BE2C (cell line): Measurements from ENCODE around the gene NRL.

ENCODE experiments used
- DNase-seq: peaks from one replicate; pipeline ENCODE4 v3.0.0-alpha.2; 2020
- H3K27me3 ChIP-seq: fragments of 250-450 bp; sonication (Bioruptor Pico); 2 replicates; pipeline ENCODE4 v1.5.1; 2020; ENCODE audit warnings: mild to moderate bottlenecking
- H3K36me3 ChIP-seq: fragments of 250-450 bp; sonication (Bioruptor Pico); 2 replicates; pipeline ENCODE4 v1.5.1; 2020; ENCODE audit warnings: mild to moderate bottlenecking
- H3K4me1 ChIP-seq: fragments of 250-450 bp; sonication (Bioruptor Pico); 2 replicates; pipeline ENCODE4 v1.5.1; 2020
- H3K4me3 ChIP-seq: 2 replicates; pipeline ENCODE4 v1.5.1; 2011; ENCODE audit warnings: low read depth, low read length
- H3K9me3 ChIP-seq: fragments of 250-450 bp; sonication (Bioruptor Pico); 2 replicates; pipeline ENCODE4 v1.5.1; 2020
- CTCF ChIP-seq: IDR thresholded peaks from 2 replicates; pipeline ENCODE4 v1.5.1; 2012; ENCODE audit warnings: mild to moderate bottlenecking, low read depth, low read length

The NRL gene

DNA sequence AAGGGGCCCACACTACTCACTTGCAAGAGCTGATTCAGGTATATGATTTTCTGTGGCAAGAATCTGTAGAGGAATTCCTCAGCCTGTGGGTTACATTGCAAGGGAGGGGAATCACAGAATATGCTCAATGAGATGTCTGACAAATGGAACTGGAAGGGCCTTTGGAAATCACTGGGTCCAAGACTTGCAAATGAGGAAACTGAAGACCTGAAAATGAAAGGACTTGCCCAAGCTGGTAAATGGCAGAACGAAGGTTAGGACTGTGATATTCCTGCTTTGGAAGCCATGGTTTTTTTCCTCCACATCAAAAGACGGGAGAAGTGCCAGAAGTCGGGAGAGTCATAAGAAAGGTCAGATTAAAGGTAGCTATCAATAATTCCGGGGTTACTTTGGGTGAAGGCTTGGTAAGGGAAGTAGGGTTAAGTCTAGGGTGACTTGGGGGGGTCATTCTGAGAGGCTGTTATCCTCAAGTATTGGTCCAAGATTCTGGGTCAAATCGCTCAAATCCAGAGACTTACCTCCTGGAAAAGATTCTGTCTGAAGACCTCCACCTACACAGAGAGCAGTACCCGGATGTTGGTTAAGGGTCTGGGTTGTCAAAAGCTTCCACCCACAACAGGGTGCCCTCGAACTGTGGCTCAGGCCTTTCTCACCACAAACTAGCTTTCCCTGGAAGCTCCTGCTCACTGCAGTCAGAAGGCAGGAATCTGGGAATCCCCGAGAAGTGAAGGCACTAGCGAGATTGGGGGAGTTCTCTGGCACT, 31.1 kb upstream of the NRL start:
- DNase-seq = no peak
- Histone ChIP-seq H3K27me3 (no peaks in the 10 kb centered on the region), H3K4me3 (peak overlapping the region; percentile 90), H3K36me3 (peaks cover 17% of the 10 kb centered on the region), H3K9me3 (no peaks in the 10 kb centered on the region), H3K4me1 (no peaks in the 10 kb centered on the region)
- TF ChIP-seq CTCF = no peak

DNA sequence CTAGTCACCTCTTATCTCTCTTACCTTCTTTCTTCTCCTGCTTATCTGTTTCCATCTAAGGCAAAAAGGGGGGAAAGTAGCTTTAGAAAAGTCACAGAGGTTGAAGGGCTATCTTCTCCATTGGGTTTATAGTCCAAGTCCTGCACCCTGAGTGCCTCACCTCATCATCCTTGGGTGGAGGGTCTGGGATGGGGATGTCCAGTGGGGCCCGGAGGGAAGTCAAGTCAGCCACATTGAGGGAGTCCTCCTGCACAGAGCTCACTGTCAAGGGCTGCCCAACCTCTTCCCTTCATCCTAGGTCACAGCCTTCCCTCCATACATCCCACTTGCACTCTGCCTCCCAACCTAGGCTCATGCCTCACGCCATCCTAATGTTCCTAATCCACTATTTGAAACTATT, 30.5 kb upstream of the NRL start:
- Histone ChIP-seq H3K4me3 (no peak overlapping the region), H3K9me3 (no peaks in the 10 kb centered on the region), H3K27me3 (no peaks in the 10 kb centered on the region), H3K4me1 (no peaks in the 10 kb centered on the region), H3K36me3 (peaks cover 10% of the 10 kb centered on the region)
- no peak for DNase-seq
- TF ChIP-seq CTCF = no peak

DNA sequence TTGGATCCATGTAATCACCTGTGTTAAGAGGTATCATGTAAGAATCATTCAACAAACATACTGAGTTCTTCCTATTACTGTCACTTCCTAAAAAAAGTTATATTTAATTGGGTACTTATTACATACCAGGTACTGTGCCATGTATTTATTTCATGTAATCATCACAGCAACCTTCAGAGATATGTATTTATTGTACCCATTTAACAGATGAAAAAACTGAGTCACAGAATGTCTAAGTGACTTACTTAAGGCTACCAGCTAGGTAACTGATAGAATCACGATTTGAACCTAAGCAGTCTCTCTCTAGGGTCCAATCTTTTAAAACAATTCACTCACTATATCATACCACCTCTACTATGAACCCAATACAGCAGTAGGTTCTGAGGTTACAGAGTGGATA, 29.7 kb upstream of the NRL start:
- Histone ChIP-seq H3K9me3 (no peaks in the 10 kb centered on the region), H3K36me3 (peaks cover 4% of the 10 kb centered on the region), H3K4me1 (no peaks in the 10 kb centered on the region), H3K4me3 (no peak overlapping the region), H3K27me3 (no peaks in the 10 kb centered on the region)
- no peak for DNase-seq
- no peak for TF ChIP-seq CTCF

DNA sequence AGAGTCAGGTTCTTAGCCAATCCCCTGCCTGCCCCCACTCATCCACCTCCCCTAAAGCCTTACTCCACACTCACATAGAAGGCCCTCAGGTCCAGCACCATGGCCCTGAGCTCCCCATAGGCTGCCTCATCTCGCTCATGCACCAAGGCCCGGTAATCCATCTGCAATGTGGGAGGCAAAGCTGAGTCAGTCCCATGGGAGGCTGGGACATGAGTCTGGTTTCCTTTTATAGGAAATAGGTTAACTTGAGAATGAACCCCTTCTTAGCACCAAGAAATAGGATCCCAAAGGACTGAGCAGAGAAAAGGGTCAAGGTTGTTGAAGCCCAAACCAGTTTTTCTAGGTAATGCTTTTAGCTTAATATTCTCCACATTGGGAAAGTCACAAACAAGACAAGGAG, 28.8 kb upstream of the NRL start:
- H3K9me3 ChIP-seq = no peaks in the 10 kb centered on the region
- TF ChIP-seq CTCF = no peak
- H3K36me3 ChIP-seq = peaks cover 11% of the 10 kb centered on the region
- no peak for DNase-seq
- H3K4me3 ChIP-seq = no peak overlapping the region
- H3K27me3 ChIP-seq = no peaks in the 10 kb centered on the region
- no peaks in the 10 kb centered on the region for H3K4me1 ChIP-seq

DNA sequence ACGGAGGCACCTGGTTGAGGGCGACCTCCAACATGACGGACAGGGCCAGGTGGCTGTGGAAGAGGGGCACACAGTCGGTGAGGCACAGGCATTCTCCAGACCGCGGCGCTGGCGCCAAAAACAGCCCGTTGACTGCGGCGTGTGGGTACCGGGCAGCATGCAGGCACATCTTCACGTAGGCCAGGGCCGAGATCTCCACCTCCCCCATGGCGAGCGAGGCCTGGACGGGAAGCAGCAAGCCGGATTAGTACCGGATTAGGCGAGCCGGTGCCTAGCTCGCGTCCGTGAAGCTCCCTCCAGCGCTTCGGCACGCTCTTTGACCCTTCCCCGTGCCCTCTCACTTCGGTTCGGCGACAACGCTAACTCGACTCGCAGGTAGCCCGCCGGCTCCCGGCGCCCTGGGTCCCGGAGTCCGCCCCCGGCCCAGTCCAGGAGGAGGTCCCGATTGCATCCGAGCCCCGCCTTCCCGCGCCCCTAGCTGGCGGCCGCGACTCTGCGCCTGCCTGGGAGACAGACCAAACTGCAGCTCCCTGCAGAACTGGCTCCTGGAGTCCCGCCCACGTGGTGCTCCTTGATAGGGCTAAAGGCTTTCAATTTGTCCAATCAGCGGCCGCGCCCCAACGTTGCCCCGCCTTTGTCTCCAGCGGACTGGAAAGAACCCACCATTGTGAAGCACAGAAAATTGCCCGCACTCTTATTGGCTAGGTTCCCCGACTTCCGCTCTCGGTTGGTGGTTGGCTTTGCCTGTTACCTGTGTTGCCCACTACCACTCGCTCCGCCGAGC, 26.5 kb upstream of the NRL start, which contains the start of gene EMC9:
Gene EMC9 (minus strand): TSS at position 495 of the 784 bp plus-strand sequence. CDS start 287 bp downstream, at position 208.
- Histone ChIP-seq H3K36me3 (peaks cover 16% of the 10 kb centered on the region), H3K9me3 (no peaks in the 10 kb centered on the region), H3K4me3 (peak within 1 kb of the TSS; percentile 95), H3K27me3 (no peaks in the 10 kb centered on the region), H3K4me1 (no peaks in the 10 kb centered on the region)
- DNase-seq = peak; percentile 100
- TF ChIP-seq CTCF = peak; percentile 27
